Gastroesophageal sphincter (tissue), 3 donors: ENCODE measurements around the gene SELENOV.

ENCODE experiments used
- EP300 ChIP-seq: sonication (generic); formaldehyde crosslinking; IDR thresholded peaks from one replicate; pipeline ENCODE4 v1.6.1; 2017; ENCODE audit warnings: antibody characterized with exemption, mild to moderate bottlenecking
- POLR2A ChIP-seq, 2 donors: fragments of 450-650 bp; IDR thresholded peaks; one replicate each; pipeline ENCODE4 v1.6.1; 2017; ENCODE audit warnings: antibody characterized with exemption in 2 of 2, mild to moderate bottlenecking in 2 of 2, moderate library complexity in 1 of 2
- POLR2AphosphoS5 ChIP-seq: sonication (generic); formaldehyde crosslinking; IDR thresholded peaks from one replicate; pipeline ENCODE4 v1.6.1; 2017; ENCODE audit warnings: antibody characterized with exemption
- TF ChIP-seq, protein P1 (sequence below), 4 experiments: fragments of 200-600 bp in 2 of 4; fragments of 450-650 bp in 2 of 4; sonication (generic) in 1 of 4; IDR thresholded peaks; one replicate each; pipeline ENCODE4 v1.5.1; 2017 to 2019; ENCODE audit warnings: antibody characterized with exemption in 4 of 4, mild to moderate bottlenecking in 2 of 4, moderate library complexity in 2 of 4

DNA sequence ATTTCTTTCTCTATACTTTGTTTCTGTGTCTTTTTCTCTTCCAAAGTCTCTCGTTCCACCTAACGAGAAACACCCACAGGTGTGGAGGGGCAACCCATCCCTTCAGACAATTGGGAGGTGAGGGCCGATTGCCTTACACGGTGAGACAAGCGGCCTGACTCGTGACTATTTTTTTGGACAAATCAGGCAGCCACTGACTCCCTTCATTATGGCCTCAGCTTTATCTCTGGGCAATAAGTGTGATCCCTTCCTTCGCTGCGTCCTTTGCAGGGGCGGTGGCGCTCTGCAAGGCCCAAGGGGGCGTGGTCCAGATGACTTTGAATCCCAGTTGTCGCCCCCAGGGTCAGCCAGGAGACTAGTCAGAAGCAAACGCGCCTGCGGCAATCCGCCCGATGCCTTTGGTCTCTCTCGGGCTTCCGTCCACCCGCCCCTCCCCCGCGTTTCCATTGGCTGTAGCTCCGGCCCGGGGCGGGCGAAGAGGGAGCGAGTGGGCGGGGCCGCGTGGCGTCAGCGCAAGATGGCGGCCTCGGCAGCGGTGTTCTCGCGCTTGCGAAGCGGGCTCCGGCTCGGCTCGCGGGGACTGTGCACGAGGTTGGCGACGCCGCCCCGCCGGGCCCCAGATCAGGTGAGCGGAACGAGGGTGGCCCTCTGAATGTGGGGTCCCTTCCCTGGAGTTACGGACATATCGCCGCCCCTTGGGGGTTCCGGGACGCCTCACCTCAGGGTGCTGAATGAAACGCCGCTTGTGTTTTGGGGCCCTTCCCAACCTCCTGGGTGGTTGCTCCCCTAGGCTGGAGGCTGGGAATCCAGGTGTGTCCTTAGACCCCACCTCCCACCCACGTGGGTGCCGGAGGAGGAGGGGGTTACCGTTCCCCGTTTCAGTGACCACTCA, 34.4 kb upstream of the SELENOV start, which contains the start of gene TIMM50:
- TF ChIP-seq, protein P1, sequence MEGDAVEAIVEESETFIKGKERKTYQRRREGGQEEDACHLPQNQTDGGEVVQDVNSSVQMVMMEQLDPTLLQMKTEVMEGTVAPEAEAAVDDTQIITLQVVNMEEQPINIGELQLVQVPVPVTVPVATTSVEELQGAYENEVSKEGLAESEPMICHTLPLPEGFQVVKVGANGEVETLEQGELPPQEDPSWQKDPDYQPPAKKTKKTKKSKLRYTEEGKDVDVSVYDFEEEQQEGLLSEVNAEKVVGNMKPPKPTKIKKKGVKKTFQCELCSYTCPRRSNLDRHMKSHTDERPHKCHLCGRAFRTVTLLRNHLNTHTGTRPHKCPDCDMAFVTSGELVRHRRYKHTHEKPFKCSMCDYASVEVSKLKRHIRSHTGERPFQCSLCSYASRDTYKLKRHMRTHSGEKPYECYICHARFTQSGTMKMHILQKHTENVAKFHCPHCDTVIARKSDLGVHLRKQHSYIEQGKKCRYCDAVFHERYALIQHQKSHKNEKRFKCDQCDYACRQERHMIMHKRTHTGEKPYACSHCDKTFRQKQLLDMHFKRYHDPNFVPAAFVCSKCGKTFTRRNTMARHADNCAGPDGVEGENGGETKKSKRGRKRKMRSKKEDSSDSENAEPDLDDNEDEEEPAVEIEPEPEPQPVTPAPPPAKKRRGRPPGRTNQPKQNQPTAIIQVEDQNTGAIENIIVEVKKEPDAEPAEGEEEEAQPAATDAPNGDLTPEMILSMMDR (IDR thresholded peaks at IDR 0.05) = peak in 1 of 4 experiments; percentile 28
- TF ChIP-seq POLR2A (IDR thresholded peaks at IDR 0.05) (peak in 1 of 2 donors; percentile 43), EP300 (no peak), POLR2AphosphoS5 (peak; percentile 88)
